HepG2 (cell line): ENCODE measurements around the gene USP7. TPM values are rescaled to one million over a fixed set of nuclear protein-coding genes. Genes with fewer than 3 reads are reported as not detected.

Source experiments
- ARID5B ChIP-seq: IDR thresholded peaks from 2 replicates; pipeline ENCODE4 v1.4.0; 2020; ENCODE audit warnings: mild to moderate bottlenecking, missing genetic modification reagents
- E2F2 ChIP-seq: sonication (generic); formaldehyde crosslinking; IDR thresholded peaks from 2 replicates; pipeline ENCODE4 v1.4.0; 2020; ENCODE audit warnings: missing genetic modification reagents, borderline replicate concordance
- KDM2A ChIP-seq: sonication (generic); formaldehyde crosslinking; IDR thresholded peaks from 2 replicates; pipeline ENCODE4 v1.4.0; 2020; ENCODE audit warnings: low read depth, missing genetic modification reagents, borderline replicate concordance
- KDM5A ChIP-seq: fragments of 200-600 bp; sonication (generic); IDR thresholded peaks from 2 replicates; pipeline ENCODE4 v1.7.0; 2018; ENCODE audit warnings: antibody characterized with exemption, mild to moderate bottlenecking, low read length, borderline replicate concordance
- KIAA2018 ChIP-seq: sonication (generic); formaldehyde crosslinking; IDR thresholded peaks from 2 replicates; pipeline ENCODE4 v1.5.0; 2020; ENCODE audit warnings: mild to moderate bottlenecking, missing genetic modification reagents, borderline replicate concordance
- ONECUT2 ChIP-seq: sonication (generic); formaldehyde crosslinking; IDR thresholded peaks from 2 replicates; pipeline ENCODE4 v1.4.0; 2020; ENCODE audit warnings: missing genetic modification reagents
- PHB2 ChIP-seq: fragments of 450-650 bp; IDR thresholded peaks from 2 replicates; pipeline ENCODE4 v1.6.1; 2018; ENCODE audit not compliant: partially characterized antibody
- PPARG ChIP-seq: conservative IDR thresholded peaks from 2 replicates; pipeline ENCODE4 v1.6.1; 2016; ENCODE audit warnings: missing biosample characterization, missing genetic modification reagents
- TFE3 ChIP-seq: IDR thresholded peaks from 2 replicates; pipeline ENCODE4 v1.6.1; 2016
- ZC3H4 ChIP-seq: sonication (generic); formaldehyde crosslinking; IDR thresholded peaks from 2 replicates; pipeline ENCODE4 v1.4.0; 2020; ENCODE audit warnings: missing genetic modification reagents, borderline replicate concordance
- ZNF558 ChIP-seq: sonication (generic); formaldehyde crosslinking; IDR thresholded peaks from 2 replicates; pipeline ENCODE4 v1.9.0; 2022; ENCODE audit warnings: mild to moderate bottlenecking, missing genetic modification reagents, borderline replicate concordance
- ZNF841 ChIP-seq: sonication (generic); formaldehyde crosslinking; IDR thresholded peaks from 2 replicates; pipeline ENCODE4 v1.8.1; 2023; ENCODE audit warnings: missing genetic modification reagents, borderline replicate concordance
- ZNF883 ChIP-seq: sonication (generic); formaldehyde crosslinking; IDR thresholded peaks from 2 replicates; pipeline ENCODE4 v1.5.1; 2020; ENCODE audit warnings: mild to moderate bottlenecking, missing genetic modification reagents; ENCODE audit errors: not compliant biosample characterization
- polyA plus RNA-seq, 8 experiments: library from polyadenylated mRNA; depleted of rRNA in 3 of 8; stranded (reverse) in 7 of 8; unstranded in 1 of 8; fragments of >200 nt; fragmentation: Illumina TruSeq in 4 of 8; extraction: Trizol in 4 of 8; gene quantifications; 2 replicates each; pipeline versions ENCODE4 v1.2.1 to v1.2.3, GENCODE V29; 2011 to 2016; ENCODE audit warnings: low read depth in 4 of 8, missing spikeins in 1 of 8, mixed read lengths in 1 of 8; ENCODE audit not compliant: insufficient read depth in 1 of 8
- total RNA-seq, 5 experiments: library from RNA; depleted of rRNA; stranded (reverse); fragments of >200 nt; fragmentation: Illumina TruSeq; extraction: Trizol; gene quantifications; 2 replicates each; pipeline ENCODE4 v1.2.3, GENCODE V29; 2016; ENCODE audit warnings: low read depth in 1 of 5

Gene USP7
- total and polyA plus RNA-seq, 2 of the 13 experiments (the other 11 are each of a cell fraction or from before 2014, with no cell fraction given) = 52.5 to 173 TPM

- TF ChIP-seq ZNF883 (CRISPR knock-in tag) (peak; percentile 89), KIAA2018 (CRISPR knock-in tag) (no peak; the same call in 1 of the 2 replicates), ZC3H4 (CRISPR knock-in tag) (peak; percentile 50), E2F2 (CRISPR knock-in tag) (0 out of 2 replicates have a peak, but pooled peaks have one; percentile 14), PHB2 (no peak), PPARG (peak; percentile 71; the same call in 1 of the 2 replicates), KDM5A (no peak), ZNF841 (CRISPR knock-in tag) (no peak), ARID5B (CRISPR knock-in tag) (peak; percentile 96), ZNF558 (CRISPR knock-in tag) (peak; percentile 76; the same call in 1 of the 2 replicates), KDM2A (CRISPR knock-in tag) (peak; percentile 94), ONECUT2 (no peak), TFE3 (CRISPR knock-in tag) (peak; percentile 80)
Observed at GRCh38 chr16:8850279-8850885, 113.3 kb downstream of the USP7 start (continued).
